ENCODE measurements around the gene HAL.

HAL gene

DNA sequence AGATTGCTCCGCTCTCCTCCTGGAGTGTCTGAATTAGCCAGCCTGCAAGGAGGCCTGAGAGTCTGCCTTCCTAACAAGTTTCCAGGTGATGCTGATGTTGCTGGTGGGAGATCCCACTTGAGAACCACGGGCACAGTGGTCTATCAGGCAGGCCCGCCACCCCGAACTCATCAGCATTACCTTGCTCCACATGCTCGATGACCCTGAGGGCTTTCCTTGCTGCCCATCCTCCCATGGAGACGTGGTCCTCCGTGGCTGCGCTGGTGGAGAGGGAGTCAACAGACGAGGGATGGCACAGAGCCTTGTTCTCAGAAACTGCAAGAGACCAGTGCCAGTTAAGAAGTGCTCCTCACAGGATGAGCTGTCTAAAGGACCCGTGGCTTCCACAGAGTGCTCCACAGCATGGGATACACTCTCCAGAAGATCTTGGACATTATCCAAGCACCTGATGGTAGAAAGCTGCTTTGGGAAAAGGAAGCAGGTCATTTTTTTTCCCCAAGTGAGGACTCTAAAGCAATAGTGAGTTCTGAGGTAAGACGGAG is 18.3 kb downstream of the HAL start (continued):
- TF ChIP-seq, protein P1, sequence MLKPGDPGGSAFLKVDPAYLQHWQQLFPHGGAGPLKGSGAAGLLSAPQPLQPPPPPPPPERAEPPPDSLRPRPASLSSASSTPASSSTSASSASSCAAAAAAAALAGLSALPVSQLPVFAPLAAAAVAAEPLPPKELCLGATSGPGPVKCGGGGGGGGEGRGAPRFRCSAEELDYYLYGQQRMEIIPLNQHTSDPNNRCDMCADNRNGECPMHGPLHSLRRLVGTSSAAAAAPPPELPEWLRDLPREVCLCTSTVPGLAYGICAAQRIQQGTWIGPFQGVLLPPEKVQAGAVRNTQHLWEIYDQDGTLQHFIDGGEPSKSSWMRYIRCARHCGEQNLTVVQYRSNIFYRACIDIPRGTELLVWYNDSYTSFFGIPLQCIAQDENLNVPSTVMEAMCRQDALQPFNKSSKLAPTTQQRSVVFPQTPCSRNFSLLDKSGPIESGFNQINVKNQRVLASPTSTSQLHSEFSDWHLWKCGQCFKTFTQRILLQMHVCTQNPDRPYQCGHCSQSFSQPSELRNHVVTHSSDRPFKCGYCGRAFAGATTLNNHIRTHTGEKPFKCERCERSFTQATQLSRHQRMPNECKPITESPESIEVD (tag by site-specific recombination; IDR thresholded peaks at IDR 0.05), result no peak
- TF ChIP-seq ZNF776 (tag by site-specific recombination; IDR thresholded peaks at IDR 0.05; ENCODE audit: borderline replicate concordance), result no peak
- TF ChIP-seq ZNF843 (tag by site-specific recombination; IDR thresholded peaks at IDR 0.05), result no peak
- TF ChIP-seq ZNF670 (tag by site-specific recombination; IDR thresholded peaks at IDR 0.05; ENCODE audit: low read depth), result no peak
- TF ChIP-seq ZNF658 (tag by site-specific recombination; IDR thresholded peaks at IDR 0.05), result no peak
- no peak for TF ChIP-seq ZNF623 (tag by site-specific recombination; IDR thresholded peaks at IDR 0.05)

DNA sequence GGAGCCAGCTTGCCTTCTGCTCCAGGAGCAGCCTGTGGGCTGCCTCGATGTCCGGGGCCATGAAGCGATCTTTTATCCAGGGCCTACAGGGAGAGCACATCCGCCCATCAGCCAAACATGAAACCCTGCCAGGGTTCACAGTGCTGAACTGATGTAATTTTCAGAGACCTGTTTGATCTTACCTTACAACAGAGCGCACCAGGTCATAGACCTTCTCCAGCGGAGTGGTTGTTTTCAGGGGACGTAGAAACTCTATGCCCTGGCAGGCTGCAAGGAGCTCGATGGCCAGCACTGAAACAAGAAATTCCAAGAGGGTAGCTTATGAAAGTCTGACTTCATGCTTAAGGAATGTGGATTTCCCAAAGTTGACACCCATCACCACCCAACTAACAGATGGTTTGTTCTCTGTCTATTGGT is 19.7 kb downstream of the HAL start:
- CTCF ChIA-PET, result interaction anchor here (0.6 to 2.2 kb wide), 3 partner anchors 14 to 58 kb away, joined by 3 to 7 read pairs (median 3); no protein-coding TSS in a partner anchor
- POLR2A ChIA-PET, result no interaction called here
- TF ChIP-seq ZNF248 (tag by site-specific recombination; IDR thresholded peaks at IDR 0.05) (no peak), ZNF10 (tag by site-specific recombination; IDR thresholded peaks at IDR 0.05) (no peak)
- TF ChIP-seq, protein P2, sequence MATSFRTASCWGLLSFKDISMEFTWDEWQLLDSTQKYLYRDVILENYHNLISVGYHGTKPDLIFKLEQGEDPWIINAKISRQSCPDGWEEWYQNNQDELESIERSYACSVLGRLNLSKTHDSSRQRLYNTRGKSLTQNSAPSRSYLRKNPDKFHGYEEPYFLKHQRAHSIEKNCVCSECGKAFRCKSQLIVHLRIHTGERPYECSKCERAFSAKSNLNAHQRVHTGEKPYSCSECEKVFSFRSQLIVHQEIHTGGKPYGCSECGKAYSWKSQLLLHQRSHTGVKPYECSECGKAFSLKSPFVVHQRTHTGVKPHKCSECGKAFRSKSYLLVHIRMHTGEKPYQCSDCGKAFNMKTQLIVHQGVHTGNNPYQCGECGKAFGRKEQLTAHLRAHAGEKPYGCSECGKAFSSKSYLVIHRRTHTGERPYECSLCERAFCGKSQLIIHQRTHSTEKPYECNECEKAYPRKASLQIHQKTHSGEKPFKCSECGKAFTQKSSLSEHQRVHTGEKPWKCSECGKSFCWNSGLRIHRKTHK (tag by site-specific recombination; IDR thresholded peaks at IDR 0.05), result peak; percentile 55; the same call in 1 of the 2 replicates
- TF ChIP-seq, protein P3, sequence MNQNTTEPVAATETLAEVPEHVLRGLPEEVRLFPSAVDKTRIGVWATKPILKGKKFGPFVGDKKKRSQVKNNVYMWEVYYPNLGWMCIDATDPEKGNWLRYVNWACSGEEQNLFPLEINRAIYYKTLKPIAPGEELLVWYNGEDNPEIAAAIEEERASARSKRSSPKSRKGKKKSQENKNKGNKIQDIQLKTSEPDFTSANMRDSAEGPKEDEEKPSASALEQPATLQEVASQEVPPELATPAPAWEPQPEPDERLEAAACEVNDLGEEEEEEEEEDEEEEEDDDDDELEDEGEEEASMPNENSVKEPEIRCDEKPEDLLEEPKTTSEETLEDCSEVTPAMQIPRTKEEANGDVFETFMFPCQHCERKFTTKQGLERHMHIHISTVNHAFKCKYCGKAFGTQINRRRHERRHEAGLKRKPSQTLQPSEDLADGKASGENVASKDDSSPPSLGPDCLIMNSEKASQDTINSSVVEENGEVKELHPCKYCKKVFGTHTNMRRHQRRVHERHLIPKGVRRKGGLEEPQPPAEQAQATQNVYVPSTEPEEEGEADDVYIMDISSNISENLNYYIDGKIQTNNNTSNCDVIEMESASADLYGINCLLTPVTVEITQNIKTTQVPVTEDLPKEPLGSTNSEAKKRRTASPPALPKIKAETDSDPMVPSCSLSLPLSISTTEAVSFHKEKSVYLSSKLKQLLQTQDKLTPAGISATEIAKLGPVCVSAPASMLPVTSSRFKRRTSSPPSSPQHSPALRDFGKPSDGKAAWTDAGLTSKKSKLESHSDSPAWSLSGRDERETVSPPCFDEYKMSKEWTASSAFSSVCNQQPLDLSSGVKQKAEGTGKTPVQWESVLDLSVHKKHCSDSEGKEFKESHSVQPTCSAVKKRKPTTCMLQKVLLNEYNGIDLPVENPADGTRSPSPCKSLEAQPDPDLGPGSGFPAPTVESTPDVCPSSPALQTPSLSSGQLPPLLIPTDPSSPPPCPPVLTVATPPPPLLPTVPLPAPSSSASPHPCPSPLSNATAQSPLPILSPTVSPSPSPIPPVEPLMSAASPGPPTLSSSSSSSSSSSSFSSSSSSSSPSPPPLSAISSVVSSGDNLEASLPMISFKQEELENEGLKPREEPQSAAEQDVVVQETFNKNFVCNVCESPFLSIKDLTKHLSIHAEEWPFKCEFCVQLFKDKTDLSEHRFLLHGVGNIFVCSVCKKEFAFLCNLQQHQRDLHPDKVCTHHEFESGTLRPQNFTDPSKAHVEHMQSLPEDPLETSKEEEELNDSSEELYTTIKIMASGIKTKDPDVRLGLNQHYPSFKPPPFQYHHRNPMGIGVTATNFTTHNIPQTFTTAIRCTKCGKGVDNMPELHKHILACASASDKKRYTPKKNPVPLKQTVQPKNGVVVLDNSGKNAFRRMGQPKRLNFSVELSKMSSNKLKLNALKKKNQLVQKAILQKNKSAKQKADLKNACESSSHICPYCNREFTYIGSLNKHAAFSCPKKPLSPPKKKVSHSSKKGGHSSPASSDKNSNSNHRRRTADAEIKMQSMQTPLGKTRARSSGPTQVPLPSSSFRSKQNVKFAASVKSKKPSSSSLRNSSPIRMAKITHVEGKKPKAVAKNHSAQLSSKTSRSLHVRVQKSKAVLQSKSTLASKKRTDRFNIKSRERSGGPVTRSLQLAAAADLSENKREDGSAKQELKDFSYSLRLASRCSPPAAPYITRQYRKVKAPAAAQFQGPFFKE (tag by site-specific recombination; IDR thresholded peaks at IDR 0.05; ENCODE audit: borderline replicate concordance), result no peak

DNA sequence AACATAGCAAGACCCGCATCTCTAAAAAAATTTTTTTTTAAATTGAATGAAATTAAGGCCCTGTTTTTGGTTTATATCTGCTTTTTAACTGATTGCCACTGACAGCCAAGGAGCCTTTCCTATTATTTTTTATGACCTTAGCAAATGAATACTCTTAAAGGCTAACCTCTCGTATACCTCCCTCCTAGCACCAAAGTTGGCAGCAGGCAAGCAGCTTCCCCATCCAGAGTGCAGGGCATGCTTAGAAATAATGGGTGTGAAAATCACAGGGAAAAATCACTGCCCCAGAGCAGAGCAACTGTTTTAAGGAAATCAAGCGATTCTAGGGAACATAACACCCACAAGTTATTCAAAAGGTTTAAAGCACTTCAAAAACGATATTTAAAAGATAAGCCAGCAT is 20.7 kb downstream of the HAL start:
- TF ChIP-seq ZNF48 (tag by site-specific recombination; IDR thresholded peaks at IDR 0.05), result no peak
- TF ChIP-seq, protein P1 (tag by site-specific recombination; IDR thresholded peaks at IDR 0.05), result no peak
- no peak for TF ChIP-seq ZNF302 (tag by site-specific recombination; IDR thresholded peaks at IDR 0.05; ENCODE audit: low read depth)
- TF ChIP-seq GLI4 (tag by site-specific recombination; IDR thresholded peaks at IDR 0.05), result no peak
- no peak for TF ChIP-seq ZNF155 (tag by site-specific recombination; IDR thresholded peaks at IDR 0.05)
- no peak for TF ChIP-seq ZNF341 (tag by site-specific recombination; IDR thresholded peaks at IDR 0.05; ENCODE audit: low read depth)
- TF ChIP-seq, protein P4, sequence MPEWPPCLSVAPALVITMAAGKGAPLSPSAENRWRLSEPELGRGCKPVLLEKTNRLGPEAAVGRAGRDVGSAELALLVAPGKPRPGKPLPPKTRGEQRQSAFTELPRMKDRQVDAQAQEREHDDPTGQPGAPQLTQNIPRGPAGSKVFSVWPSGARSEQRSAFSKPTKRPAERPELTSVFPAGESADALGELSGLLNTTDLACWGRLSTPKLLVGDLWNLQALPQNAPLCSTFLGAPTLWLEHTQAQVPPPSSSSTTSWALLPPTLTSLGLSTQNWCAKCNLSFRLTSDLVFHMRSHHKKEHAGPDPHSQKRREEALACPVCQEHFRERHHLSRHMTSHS (tag by site-specific recombination; IDR thresholded peaks at IDR 0.05), result no peak
- no peak for TF ChIP-seq ZFP69B (tag by site-specific recombination; IDR thresholded peaks at IDR 0.05)
- TF ChIP-seq ZNF133 (tag by site-specific recombination; IDR thresholded peaks at IDR 0.05), result no peak
- Histone ChIP-seq H3K27ac (ENCODE audit: extremely low read depth, low read depth, low read length) (no peak overlapping the region), H3K4me1 (ENCODE audit: control insufficient read depth, insufficient read depth, low read length) (no peaks in the 10 kb centered on the region), H3K36me3 (ENCODE audit: control insufficient read depth in 2 of 2, insufficient read depth in 1 of 2, low read length in 2 of 2) (no peaks in the 10 kb centered on the region), H3K9me3 (ENCODE audit: control insufficient read depth, insufficient read depth, low read depth, low read length) (no peaks in the 10 kb centered on the region), H3K4me3 (ENCODE audit: low read depth, low read length) (no peak overlapping the region)
- ChIA-PET POLR2A (no interaction called here), CTCF (interaction anchor here (0.8 to 1.0 kb wide), 2 partner anchors 13 to 23 kb away, joined by 3 read pairs; no protein-coding TSS in a partner anchor)

More for the DNA sequence above, 19.7 kb downstream of the HAL start:
- Histone ChIP-seq H3K36me3 (ENCODE audit: control insufficient read depth in 2 of 2, insufficient read depth in 1 of 2, low read length in 2 of 2) (no peaks in the 10 kb centered on the region), H3K9me3 (ENCODE audit: control insufficient read depth, insufficient read depth, low read depth, low read length) (no peaks in the 10 kb centered on the region), H3K4me1 (ENCODE audit: control insufficient read depth, insufficient read depth, low read length) (no peaks in the 10 kb centered on the region), H3K27ac (ENCODE audit: extremely low read depth, low read depth, low read length) (no peak overlapping the region), H3K4me3 (ENCODE audit: low read depth, low read length) (no peak overlapping the region)
